B cell (primary cell): ENCODE results near the gene FGFRL1. TPM values are rescaled to one million over a fixed set of nuclear protein-coding genes. Genes with fewer than 3 reads are reported as not detected.
A peak's percentile ranks its signal among the peaks of the same experiment; 100 is the strongest.

ENCODE experiments used
- ATAC-seq: fragments of 200-7000 bp; cut with Tn5 transposase; one replicate; pipeline ENCODE4 v1.10.0; 2021; ENCODE audit warnings: low read depth, mild to moderate bottlenecking, moderate number of reproducible peaks, moderate library complexity
- CTCF ChIA-PET: fragments of 350-600 bp; sonication (Branson Sonifier 250); formaldehyde crosslinking; loops from one replicate; lab custom pipeline; 2021; ENCODE audit warnings: antibody characterized with exemption, inconsistent platforms; lab: Charles Lee
- POLR2A ChIA-PET: fragments of 350-600 bp; sonication (Branson Sonifier 250); formaldehyde crosslinking; loops from one replicate; lab custom pipeline; 2021; ENCODE audit warnings: antibody characterized with exemption; lab: Charles Lee
- DNase-seq: peaks from one replicate; pipeline ENCODE4 v3.0.0; 2013
- H2AFZ ChIP-seq: 2 replicates; pipeline ENCODE4 v1.6.1; 2012; ENCODE audit warnings: mild to moderate bottlenecking, low read depth, low read length; ENCODE audit not compliant: insufficient read depth, poor library complexity, severe bottlenecking
- H3K27ac ChIP-seq, 2 donors: 1 replicate in 1 of 2; 2 replicates in 1 of 2; pipeline ENCODE4 v1.5.1; 2012 to 2013; ENCODE audit warnings: low read length in 2 of 2, mild to moderate bottlenecking in 2 of 2, moderate library complexity in 1 of 2
- H3K27me3 ChIP-seq, 4 experiments: fragments of 200-600 bp in 1 of 4; sonication (generic) in 1 of 4; replicated peaks in 1 of 4; 1 replicate in 2 of 4; 2 replicates in 2 of 4; pipeline versions ENCODE4 v1.6.1 to v1.7.0; 2013 to 2016; ENCODE audit warnings: low read length in 3 of 4, mild to moderate bottlenecking in 2 of 4, mixed read lengths in 1 of 4, moderate library complexity in 1 of 4; ENCODE audit not compliant: insufficient read depth in 4 of 4, control insufficient read depth in 3 of 4; ENCODE audit errors: control extremely low read depth in 1 of 4
- H3K36me3 ChIP-seq, 2 experiments: replicated peaks in 1 of 2; 1 replicate in 1 of 2; 2 replicates in 1 of 2; pipeline versions ENCODE4 v1.6.1 to v1.7.1; 2013; ENCODE audit warnings: low read length in 1 of 2; ENCODE audit not compliant: insufficient read depth in 2 of 2, control insufficient read depth in 1 of 2; ENCODE audit errors: control extremely low read depth in 1 of 2, extremely low read depth in 1 of 2
- H3K4me1 ChIP-seq, 2 donors: fragments of 200-600 bp in 1 of 2; sonication (generic) in 1 of 2; 1 replicate in 1 of 2; 2 replicates in 1 of 2; pipeline versions ENCODE4 v1.5.1 to v1.6.1; 2013 to 2017; ENCODE audit warnings: low read length in 2 of 2; ENCODE audit not compliant: control insufficient read depth in 2 of 2, insufficient read depth in 2 of 2
- H3K4me2 ChIP-seq: replicated peaks from 2 replicates; pipeline ENCODE3; 2012; ENCODE audit warnings: mild to moderate bottlenecking, low read depth, low read length; ENCODE audit not compliant: poor library complexity, severe bottlenecking
- H3K4me3 ChIP-seq, 5 experiments: fragments of 200-600 bp in 1 of 5; sonication (generic) in 1 of 5; 1 replicate in 3 of 5; 2 replicates in 2 of 5; pipeline versions ENCODE4 v1.5.1 to v1.7.0; 2011 to 2016; ENCODE audit warnings: low read length in 4 of 5, mild to moderate bottlenecking in 4 of 5, low read depth in 2 of 5, control low read depth in 1 of 5, moderate library complexity in 1 of 5; ENCODE audit not compliant: insufficient read depth in 1 of 5; ENCODE audit errors: control extremely low read depth in 1 of 5, extremely low read depth in 1 of 5
- H3K79me2 ChIP-seq: fragments of 200-600 bp; sonication (generic); one replicate; pipeline ENCODE4 v1.6.0; 2016; ENCODE audit warnings: low read length; ENCODE audit not compliant: control insufficient read depth, insufficient read depth
- H3K9ac ChIP-seq: fragments of 200-600 bp; sonication (generic); 2 replicates; pipeline ENCODE4 v1.6.1; 2017; ENCODE audit warnings: mild to moderate bottlenecking, low read length, moderate library complexity
- H3K9me3 ChIP-seq, 3 donors: one replicate each; pipeline versions ENCODE4 v1.6.1 to v1.7.1; 2013; ENCODE audit warnings: low read length in 2 of 3; ENCODE audit not compliant: control insufficient read depth in 2 of 3, insufficient read depth in 1 of 3; ENCODE audit errors: control extremely low read depth in 1 of 3
- H4K20me1 ChIP-seq: 2 replicates; pipeline ENCODE4 v1.6.0; 2012; ENCODE audit warnings: mild to moderate bottlenecking, low read length; ENCODE audit not compliant: insufficient read depth, control insufficient read depth, poor library complexity, severe bottlenecking
- H3K27ac Mint-ChIP-seq: one replicate; pipeline ENCODE4 v1.8.0; 2021; ENCODE audit warnings: mixed read lengths
- H3K27me3 Mint-ChIP-seq: one replicate; pipeline ENCODE4 v1.8.0; 2021; ENCODE audit warnings: mixed read lengths
- H3K4me1 Mint-ChIP-seq: one replicate; pipeline ENCODE4 v1.8.0; 2021; ENCODE audit warnings: mixed read lengths
- H3K4me3 Mint-ChIP-seq: one replicate; pipeline ENCODE4 v1.8.0; 2021; ENCODE audit warnings: mixed read lengths
- H3K9me3 Mint-ChIP-seq: one replicate; pipeline ENCODE4 v1.8.0; 2022; ENCODE audit warnings: mixed read lengths; ENCODE audit not compliant: insufficient read depth
- EZH2 ChIP-seq: IDR thresholded peaks from 2 replicates; pipeline ENCODE4 v1.6.1; 2012; ENCODE audit warnings: borderline replicate concordance, low read depth, mild to moderate bottlenecking, moderate library complexity, low read length; ENCODE audit not compliant: insufficient read depth, poor library complexity, severe bottlenecking
- WGBS: methylation state at CpG from one replicate; pipeline ENCODE4 v1.1.5; 2013; ENCODE audit warnings: missing lambda C conversion rate; ENCODE audit not compliant: insufficient coverage; 5-methylcytosine and 5-hydroxymethylcytosine counted together
- intact Hi-C: fragments of 100-400 bp; cut with micrococcal nuclease; formaldehyde crosslinking; loops from one replicate; pipeline ENCODE4 v1.10.0; 2022
- polyA plus RNA-seq: library from polyadenylated mRNA; depleted of rRNA; stranded (reverse); fragments of >200 nt; gene quantifications from 2 replicates; pipeline ENCODE4 v1.2.3, GENCODE V29; 2012
- total RNA-seq, 2 donors: library from RNA; stranded (reverse); fragments of 120-200 nt in 1 of 2; gene quantifications; 1 replicate in 1 of 2; 2 replicates in 1 of 2; pipeline versions ENCODE4 v1.2.3 to v1.2.4, GENCODE V29; 2013 to 2022
- TF ChIP-seq, protein P1 (sequence below): fragments of 200-600 bp; IDR thresholded peaks from one replicate; pipeline ENCODE4 v1.8.0; 2022; ENCODE audit warnings: antibody characterized with exemption, mild to moderate bottlenecking

The FGFRL1 gene
- total and polyA plus RNA-seq, 2 donors (not counting 1 experiment from before 2014, with no cell fraction given): 24.1 to 28.9 TPM

- 94% methylated on average over 19 of the region's 23 CpGs for WGBS
- CTCF ChIA-PET: interaction anchor here (1.2 kb wide), 1 partner anchor 18 kb away, joined by 3 read pairs; the partner anchor contains the start of gene IDUA
- no peak for ATAC-seq
Observed at GRCh38 chr4:968621-969394, 42.6 kb upstream of the FGFRL1 start.

More at GRCh38 chr4:968621-969394, 42.6 kb upstream of the FGFRL1 start:
- H3K36me3 ChIP-seq: peaks cover 0 to 6% of the 10 kb centered on the region in 2 experiments
- H3K4me2 ChIP-seq: peak overlapping the region; percentile 63
- no peaks in the 10 kb centered on the region for H3K9me3 Mint-ChIP-seq
- intact Hi-C loops: no loop called here
- H2AFZ ChIP-seq: no peak overlapping the region
- DNase-seq: no peak
- H3K27ac Mint-ChIP-seq: no peak overlapping the region
- H3K4me1 ChIP-seq: peaks cover 14 to 29% of the 10 kb centered on the region in 2 donors
- TF ChIP-seq, protein P1, sequence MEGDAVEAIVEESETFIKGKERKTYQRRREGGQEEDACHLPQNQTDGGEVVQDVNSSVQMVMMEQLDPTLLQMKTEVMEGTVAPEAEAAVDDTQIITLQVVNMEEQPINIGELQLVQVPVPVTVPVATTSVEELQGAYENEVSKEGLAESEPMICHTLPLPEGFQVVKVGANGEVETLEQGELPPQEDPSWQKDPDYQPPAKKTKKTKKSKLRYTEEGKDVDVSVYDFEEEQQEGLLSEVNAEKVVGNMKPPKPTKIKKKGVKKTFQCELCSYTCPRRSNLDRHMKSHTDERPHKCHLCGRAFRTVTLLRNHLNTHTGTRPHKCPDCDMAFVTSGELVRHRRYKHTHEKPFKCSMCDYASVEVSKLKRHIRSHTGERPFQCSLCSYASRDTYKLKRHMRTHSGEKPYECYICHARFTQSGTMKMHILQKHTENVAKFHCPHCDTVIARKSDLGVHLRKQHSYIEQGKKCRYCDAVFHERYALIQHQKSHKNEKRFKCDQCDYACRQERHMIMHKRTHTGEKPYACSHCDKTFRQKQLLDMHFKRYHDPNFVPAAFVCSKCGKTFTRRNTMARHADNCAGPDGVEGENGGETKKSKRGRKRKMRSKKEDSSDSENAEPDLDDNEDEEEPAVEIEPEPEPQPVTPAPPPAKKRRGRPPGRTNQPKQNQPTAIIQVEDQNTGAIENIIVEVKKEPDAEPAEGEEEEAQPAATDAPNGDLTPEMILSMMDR: no peak
- TF ChIP-seq EZH2: no peak
- H3K4me3 ChIP-seq: no peak overlapping the region
- H3K27ac ChIP-seq: no peak overlapping the region
- H4K20me1 ChIP-seq: peaks cover 64% of the 10 kb centered on the region
- H3K9me3 ChIP-seq: no peaks in the 10 kb centered on the region
- no peak overlapping the region for H3K9ac ChIP-seq
- peaks cover 0 to 6% (median under 1%) of the 10 kb centered on the region in 4 experiments for H3K27me3 ChIP-seq
- peaks cover 24% of the 10 kb centered on the region for H3K79me2 ChIP-seq
- H3K4me1 Mint-ChIP-seq: peaks cover 9% of the 10 kb centered on the region
- no peaks in the 10 kb centered on the region for H3K27me3 Mint-ChIP-seq
- POLR2A ChIA-PET: no interaction called here
- no peak overlapping the region for H3K4me3 Mint-ChIP-seq
